Muscle of back (tissue), 13 donors: ENCODE data around the gene NOTCH1. TPM values are rescaled to one million over a fixed set of nuclear protein-coding genes. Genes with fewer than 3 reads are reported as not detected.

Experiments used
- DNase-seq, 3 donors: peaks; one replicate each; pipeline versions ENCODE4 v3.0.0 to v3.0.0-alpha.2; 2013
- long read RNA-seq, 9 donors: transcript quantifications; one replicate each; lab custom pipeline, GENCODE V29; 2026
- polyA plus RNA-seq, 10 donors: library from polyadenylated mRNA; unstranded; fragments of 120-200 nt; gene quantifications; one replicate each; pipeline ENCODE4 v1.2.1, GENCODE V29; 2013; ENCODE audit not compliant: insufficient read length in 10 of 10

The NOTCH1 gene
- polyA plus RNA-seq: 10 to 100 TPM; 16.5 to 34.7 (median 21.4) TPM
- long read RNA-seq, donor 1: 0 reads
- long read RNA-seq, donor 2, full-length matches to known transcripts: 1 of 1 reads
- long read RNA-seq, donor 2, partial matches to known transcripts: 0 of 1 reads
- long read RNA-seq, donor 2, other reads (novel, unspliced or antisense): 0 of 1 reads
- long read RNA-seq, donor 3: 0 reads
- long read RNA-seq, donor 4: 0 reads
- long read RNA-seq, donor 5: 0 reads
- long read RNA-seq, donor 6, full-length matches to known transcripts: 2 of 2 reads
- long read RNA-seq, donor 6, partial matches to known transcripts: 0 of 2 reads
- long read RNA-seq, donor 6, other reads (novel, unspliced or antisense): 0 of 2 reads
- long read RNA-seq, donor 7: 0 reads
- long read RNA-seq, donor 8: 0 reads
- long read RNA-seq, donor 9: 0 reads

DNA sequence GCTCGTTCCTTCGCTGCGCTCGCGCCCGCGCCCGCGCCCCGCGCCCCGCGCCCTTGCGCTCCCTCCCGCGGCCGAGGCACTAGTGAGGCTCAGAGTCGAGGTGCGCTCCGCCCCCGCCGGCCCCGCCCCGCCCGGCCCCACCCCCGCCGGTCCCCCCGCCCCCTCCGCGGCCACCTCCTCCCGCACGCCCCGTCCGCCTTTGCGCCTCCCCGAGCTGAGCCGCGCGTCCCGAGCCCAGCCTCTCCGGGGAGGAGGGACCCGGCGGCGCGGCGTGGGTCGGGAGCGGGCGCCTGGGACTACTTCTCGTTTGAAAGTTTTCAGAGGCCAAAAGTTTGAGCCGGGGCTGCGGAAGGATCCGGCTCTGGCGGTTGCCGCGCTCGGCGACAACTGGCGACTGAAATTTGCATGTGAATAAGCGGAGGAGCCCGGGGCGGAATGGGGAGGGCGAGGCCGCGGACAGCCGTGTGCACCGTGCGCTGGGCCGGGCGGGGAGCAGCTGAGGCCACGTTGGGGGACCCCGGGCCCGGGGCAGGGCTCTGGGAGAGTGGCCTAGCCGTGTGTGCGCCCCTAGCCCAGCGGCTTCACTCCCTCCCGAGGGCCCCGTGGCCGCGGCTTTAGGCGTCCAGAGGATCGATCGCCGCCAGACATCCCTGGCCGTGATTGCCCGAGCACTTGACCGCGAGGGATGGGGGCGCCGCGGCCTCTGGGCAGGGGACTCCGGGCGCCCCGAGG lies at the start of gene NOTCH1:
NOTCH1 (minus strand) TSS at position 84 of the 732 bp plus-strand sequence. CDS start 262 bp downstream, outside the sequence.
- DNase-seq: peak; percentile 88 to 96 (median 90)

DNA sequence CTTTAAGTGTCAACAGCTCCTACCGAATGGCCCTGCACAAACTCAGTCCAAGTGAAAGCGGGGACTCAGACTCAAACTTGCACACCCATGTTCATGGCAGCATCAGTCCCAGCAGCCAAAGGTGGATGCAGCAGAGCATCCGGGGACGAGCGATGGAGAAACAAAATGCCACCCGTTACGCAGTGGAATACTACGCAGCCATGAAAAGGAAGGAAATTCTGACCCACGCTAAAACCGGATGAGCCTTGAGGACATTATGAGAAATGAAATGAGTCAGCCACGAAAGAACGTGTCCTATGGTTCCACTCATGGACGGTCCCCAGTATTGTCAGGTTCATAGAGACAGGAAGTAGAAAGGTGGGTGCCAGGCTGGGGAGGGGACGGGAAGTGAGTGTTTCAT lies 48.6 kb upstream of the NOTCH1 start:
- no peak for DNase-seq

DNA sequence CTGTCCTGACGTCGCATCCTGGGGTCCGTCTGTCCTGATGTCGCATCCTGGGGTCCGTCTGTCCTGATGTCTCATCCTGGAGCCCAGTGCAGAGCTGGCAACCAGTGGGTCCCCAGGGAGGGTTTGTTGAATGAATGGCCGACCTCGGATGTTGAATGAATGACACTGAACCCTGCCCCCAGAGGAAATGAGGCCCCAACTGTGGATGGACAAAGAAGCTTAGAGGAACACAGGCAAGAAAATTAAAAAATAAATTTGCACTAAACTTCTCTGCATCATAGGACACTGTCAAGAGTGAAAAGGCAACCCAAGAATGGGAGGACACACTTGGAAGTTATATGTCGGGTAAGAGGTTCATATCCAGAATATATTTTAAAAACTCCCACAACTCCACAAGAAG lies 47.7 kb upstream of the NOTCH1 start:
- no peak for DNase-seq

DNA sequence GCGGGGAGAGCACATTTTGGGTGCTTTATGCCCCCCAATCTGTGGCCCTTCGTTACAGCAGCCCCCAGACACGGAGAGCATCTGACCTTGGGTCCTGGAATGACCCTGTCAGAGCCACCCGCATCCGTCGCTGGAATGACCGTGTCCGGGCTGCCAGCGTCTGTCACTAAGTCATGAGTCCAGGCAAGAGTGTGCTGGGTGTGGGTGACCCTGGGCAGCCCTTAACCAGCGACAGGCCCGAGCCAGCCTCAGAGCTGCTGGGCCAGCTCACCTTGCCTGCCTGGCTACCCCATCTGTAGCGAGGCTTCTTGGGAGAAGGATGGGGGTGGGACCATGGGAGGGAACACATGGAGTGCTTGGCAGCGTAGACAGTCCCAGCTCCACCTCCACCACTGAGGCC lies 46.8 kb upstream of the NOTCH1 start:
- DNase-seq: no peak

DNA sequence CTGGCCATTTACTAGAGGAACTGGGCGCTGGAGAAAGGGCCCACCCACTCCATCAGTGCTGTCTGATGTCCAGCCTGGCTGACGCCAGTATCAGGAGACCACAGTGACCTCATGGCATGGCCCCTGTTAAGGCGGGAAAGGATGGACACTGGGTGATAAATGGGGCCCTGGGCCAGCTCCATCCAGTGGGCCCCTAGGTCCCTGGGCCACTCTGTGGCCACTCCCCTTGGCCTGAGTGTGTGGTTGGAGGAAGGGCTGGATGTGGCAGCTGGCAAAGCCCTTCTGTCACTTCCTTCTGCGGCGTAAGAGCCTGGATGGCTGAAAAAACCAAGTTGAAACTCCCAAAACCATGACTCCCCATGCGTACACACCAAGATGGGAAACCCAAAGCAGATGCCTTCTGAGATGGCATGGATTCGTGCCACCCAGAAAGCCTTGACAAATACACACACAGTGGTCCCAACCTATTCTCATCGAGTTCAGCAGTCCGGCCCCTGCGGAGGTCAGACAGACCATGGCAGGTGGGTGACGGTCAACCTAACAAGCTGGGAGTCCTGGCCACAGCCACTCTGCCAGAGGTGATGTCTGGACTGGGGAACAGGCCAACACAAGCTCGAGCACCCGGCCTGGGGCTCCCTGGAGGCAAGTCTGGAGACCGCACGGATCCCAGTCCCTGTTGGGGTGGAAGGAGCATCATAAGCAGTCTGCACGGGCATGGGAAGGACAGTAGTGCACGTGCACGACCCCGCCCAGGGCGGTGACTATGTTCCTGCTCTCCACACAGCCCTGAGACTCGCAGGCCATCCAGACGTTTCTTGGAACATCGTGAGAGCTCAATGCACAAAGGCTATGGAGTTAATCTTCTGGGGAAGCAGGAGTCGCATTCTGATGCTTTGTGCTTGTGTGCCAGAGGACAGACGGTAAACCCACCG lies 45.2 kb upstream of the NOTCH1 start:
- peak in 1 of 3 donors; percentile 49 for DNase-seq

DNA sequence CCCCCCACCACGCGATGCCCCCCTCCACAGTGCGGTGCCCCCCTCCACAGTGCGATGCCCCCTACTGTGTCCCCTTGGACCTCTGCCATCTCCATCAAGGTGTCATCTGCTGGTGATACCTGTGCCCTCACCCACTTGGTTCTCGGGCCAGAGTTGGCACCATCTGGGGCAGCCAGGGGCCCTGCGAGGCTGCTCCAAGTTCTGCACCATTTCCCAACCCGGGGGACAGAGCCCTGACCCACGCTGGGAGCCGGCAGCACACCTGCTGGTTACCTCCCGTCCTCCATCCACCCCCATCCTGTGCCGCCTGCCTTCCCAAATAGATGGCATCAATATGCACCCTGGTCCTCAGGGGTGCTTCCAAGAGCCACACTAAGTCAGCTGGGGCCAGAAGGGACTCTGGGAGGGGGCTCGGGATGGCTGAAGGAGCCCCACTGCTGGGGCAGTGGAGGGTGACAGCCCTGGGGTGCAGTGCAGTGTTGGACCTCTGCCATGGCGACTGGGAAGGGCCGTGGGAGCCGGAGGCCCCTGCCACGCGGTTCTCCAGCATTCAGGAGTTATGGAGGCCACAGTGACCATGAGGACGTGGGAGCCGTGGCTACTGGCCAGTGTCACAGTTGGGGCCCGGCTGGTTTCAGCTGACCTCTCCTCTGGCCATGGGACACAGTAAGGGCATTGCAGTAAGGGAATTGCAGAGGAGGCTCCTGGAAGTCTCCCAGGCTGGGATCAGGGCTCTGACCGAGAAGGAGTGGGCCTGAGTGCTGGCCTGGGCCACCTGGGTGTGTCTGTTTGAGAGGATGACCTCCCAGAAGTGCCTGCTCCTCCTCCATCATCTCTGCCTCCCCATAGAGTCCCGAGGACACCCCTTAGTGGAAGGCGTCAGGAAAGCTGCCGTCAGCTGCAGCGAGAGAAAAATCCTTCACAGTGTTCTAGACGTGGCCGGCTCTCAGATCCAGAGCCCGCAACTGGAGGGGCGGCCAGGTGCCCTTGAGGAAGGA lies 44.2 kb upstream of the NOTCH1 start:
- DNase-seq: peak in 1 of 3 donors; percentile 66

DNA sequence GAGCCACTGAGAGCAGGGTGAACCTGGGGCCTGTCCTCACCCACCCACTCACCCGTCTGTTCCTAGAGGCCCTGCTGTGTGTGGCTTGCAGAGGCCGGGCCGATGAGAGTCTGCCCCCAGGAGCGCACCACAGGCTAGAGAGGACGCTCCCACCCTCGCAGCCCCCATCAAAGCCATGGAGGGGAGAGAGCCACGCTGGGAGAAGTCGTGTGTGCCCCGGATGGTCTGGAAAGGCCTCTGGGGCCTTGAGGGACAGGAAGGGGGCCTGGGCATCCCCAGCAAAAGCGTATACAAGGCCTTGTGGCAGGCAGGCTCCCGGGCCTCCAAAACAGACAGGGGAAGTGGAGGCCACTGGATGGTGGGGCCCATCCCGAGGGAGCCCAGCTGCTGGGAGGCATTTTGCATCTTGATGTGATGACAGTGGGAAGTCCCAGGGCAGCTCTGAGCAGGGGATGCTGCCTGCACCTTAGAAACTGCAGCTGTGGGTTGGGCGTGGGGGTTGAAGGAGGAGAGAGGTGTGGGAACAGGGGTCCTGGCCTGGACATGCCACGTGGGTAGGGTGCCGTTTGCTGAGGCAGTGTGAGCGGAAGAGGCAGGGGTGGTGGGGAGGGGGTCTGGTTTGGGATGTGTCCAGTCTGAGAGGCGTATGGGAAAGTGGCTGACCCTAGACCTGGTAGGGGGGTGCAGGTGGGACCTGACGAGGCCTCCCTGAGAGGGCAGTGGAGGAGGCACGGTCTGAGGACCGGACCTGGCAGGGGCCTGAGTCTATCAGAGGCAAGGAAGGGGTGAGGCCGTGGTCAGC lies 43.0 kb upstream of the NOTCH1 start:
- DNase-seq: peak in 1 of 3 donors; percentile 51

DNA sequence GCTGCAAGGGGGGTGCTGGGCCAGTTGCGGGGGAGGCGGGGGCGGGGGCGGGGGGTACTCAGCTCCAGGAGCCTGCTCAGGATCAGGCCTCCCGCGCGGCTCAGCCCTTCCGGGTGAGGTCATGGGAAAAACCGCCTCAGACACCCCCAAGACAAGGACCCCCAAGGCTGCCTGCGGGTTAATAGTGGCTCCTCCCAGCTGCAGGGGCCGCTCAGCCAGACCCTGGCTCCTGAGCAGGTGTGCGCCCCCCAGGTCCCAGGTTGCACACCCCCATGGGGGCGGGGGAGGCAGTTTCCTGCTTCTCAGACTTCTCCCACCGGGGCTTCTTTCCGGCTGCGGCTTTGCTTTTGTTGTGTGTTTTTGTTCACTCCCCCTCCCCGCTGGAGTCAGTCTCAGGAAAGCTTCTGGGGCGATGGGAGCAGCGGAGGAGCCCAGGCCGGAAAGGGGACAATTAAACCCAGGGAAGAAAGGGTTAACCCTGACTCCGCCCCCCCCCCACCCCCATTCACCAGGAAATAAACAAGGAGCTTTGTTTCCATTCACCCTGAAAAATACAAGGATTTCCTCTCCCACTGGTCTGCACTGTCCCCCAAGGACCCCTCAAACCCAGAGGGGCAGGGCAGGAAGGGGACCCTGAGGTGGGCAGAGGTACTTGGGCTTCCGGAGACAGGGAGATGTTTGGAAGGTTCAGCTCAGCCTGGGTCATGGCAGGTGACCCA lies 42.3 kb upstream of the NOTCH1 start:
- DNase-seq: peak in 1 of 3 donors; percentile 83

DNA sequence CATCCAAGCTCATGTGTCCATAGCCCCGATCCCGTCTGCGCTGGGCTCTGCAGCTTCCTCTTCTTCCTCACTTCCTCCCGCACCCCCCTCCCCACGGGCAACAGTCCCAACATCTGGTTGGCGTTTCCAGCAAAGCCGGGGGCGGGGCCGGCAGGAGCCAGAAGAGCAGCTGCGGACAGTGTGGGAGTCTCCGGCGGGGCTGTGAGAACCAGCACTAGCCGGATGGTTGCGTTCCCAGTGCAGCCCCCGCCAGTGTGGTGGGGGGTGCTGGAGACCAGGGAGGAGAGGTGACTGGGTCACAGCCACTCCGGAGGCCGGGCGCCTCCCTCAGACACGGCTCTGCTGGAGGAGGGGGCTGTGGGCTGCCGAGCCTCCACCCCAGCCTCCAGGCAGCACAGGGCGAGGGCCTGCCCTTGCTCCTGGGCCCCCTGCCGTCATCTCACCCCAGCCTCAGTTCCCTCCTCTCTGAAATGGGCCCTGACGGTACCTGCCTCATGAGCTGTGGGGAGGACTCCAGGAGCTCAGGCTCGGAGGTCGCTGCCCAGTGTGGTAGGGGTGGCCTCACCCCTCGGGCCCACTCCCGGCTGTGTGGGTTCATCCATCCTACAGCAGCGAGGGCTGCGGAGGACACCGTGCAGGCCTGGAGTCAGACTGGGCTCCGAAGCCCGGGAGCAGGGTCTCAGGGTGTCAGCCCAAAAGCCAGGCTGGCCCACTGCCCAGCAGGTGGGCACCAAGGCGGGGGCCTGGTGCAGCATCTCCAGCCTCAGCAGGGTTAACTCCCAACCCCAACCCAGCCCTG lies 41.5 kb upstream of the NOTCH1 start:
- peak; percentile 82 to 97 (median 92) for DNase-seq

DNA sequence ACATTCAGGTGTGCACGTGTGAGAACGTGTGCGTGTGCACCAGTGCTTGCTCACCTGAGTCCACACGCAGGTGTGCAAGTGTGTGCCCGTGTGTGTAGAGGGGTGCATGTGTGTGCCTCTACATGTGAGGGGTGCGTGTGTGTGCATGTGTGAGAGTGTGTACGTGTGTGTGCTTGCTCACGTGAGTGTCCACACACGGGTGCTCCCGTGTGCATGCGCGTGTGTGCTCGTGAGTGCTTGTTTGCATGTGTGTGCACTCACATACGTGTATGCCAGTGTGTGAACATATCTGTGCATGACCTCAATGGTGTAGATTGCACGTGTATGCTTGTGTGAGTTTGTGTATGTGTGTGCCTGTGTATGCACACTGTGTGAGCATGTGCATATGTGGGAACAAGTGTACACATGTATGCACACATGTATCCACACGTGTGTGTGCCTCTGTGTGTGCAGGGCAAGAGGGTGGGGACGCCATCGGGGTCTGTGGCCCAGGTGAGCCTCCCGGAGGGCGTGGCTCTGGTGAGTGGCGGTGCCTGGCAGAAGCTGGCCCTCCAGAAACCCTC lies 40.6 kb upstream of the NOTCH1 start:
- peak in 1 of 3 donors; percentile 63 for DNase-seq

DNA sequence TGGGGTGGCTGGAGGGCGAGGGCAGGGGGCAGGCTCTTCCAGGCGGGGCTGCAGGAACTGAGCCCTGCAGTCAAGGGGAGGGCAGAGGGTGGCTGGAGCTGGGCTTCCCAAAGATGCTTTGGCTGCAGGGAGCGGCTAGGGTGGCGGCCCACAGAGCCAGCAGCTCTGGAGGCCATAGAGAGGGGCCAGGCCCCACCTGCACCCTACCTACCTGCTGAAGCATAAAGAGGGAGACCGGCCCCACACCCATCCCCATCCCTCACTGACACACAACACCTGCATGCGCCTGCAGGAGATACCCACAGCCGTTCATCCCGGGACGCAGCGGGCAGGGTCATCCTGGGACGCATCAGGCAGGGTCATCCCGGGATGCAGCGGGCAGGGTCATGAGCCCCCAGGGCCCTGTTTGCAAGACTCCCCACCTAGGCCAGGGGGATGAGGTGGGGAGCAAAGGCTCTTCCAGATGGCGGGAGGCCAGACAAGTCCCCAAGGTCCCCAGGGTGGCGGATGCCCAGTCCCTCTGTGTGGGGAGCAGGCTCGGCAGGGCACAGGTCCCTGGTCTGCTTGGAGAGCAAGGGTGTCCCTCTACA lies 39.8 kb upstream of the NOTCH1 start:
- no peak for DNase-seq

DNA sequence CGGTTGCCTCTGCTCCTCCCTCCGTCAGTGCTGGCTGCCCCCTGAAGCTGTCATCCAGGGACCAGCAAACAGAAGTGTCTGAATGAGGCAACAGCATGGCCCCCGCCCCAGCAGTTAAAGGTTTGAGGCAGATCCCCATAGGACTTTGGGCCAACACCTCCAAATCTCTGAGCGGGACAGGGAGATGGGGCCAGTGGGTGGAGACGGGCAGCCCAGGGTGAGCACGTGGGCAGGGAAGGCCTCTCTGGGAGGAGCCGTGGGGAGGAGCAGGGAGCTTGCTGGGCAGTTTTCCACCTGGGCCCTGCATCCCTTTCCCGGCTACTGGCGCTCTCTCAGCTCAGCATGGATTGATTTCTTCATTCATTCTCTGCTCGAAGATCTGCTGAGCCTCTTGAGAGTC lies 39.1 kb upstream of the NOTCH1 start:
- peak in 2 of 3 donors; percentile 29 to 80 for DNase-seq

DNA sequence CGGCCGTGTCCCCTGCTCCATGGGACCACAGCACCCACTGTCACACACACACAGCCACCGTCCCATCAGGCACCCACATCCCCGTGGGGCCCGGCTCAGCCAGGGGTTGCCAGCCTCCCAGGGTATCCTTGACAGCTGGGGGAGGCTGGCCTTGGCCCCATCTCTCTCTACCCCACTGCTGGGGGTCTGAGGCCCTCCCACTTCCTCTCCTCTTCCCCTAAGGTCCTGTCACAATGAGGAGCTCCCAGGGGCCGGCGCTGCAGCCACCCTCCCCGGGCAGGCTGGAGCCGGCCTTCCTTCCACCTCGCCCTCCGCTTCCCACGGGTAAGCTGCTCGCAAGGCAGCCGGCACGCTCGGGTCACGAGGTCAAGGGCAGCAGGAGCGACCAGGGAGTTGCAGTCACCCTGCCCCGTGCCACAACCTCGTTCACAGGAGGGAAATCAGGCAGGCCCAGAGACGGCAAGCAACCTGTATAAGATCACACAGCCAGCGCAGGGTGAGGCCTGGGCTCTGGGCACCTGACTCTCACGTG lies 38.6 kb upstream of the NOTCH1 start:
- DNase-seq: no peak

DNA sequence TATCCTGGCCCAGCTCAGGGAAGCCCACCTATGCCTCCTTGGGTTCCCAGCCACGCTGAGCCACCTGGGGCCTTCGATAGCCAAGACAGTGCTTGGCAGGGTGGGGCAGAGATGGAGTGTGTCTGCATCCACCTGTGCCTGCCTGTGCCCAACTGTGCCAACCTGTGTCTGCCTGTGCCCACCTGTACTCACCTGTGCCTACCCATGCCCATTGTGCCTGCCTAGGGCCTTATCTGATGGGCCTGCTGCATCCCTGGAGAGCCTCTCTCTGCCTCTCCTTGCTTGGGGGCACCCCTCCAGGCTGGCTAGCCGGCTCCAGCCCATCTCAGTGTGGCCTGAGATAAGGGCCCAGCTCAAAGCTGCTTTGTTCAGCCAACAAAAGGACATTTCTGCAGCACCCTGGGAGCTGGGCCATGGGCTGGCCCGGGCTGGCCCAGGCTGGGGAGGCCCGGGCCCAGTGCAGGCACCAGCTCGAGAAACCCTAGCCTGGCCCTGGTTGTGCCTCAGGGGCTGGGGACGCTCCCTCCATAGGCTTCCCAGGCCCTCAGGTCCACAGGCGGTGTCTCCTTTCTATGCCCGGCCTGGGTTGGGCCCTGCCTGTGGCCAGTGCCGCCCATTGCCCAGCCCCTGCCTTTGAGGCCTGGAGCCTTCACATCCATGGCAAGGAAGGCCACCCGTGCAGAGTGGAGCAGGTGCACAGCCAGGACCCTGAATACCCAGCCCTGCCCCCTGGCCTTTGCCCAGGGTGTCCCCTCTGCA lies 37.3 kb upstream of the NOTCH1 start:
- DNase-seq: no peak

DNA sequence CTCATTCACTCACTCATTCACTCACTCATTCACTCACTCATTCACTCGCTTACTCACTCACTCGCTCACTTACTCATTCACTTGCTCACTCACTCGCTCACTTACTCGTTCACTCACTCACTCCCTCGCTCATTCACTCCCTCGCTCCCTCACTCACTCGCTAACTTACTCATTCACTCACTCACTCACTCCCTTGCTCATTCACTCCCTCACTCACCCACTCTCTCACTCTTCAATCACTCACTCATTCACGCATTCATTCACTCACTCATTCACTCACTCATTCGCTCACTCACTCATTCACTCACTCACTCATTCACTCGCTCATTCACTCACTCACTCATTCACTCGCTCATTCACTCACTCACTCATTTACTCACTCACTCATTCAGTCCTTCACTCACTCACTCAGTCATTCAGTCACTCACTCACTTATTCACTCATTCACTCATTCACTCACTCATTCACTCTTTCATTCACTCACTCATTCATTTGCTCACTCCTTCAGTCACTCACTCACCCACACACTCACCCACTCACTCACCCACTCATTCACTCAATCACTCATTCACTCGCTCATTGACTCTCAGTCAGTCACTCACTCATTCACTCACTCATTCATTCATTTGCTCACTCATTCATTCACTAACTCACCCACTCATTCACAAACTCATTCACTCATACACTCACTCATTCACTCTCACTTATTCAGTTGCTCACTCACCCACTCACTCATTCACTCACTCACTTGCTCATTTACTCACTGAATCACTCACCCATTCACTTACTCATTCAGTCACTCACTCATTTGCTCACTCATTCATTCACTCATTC lies 36.0 kb upstream of the NOTCH1 start:
- no peak for DNase-seq
